NCI-H2081 (cell line): ENCODE data around the gene FOXC2.
A peak's percentile ranks its signal among the peaks of the same experiment; 100 is the strongest.

Experiments
- DNase-seq, 2 experiments: peaks; one replicate each; lab custom pipeline; 2025; lab: John Stamatoyannopoulos, UW

The FOXC2 gene

DNA sequence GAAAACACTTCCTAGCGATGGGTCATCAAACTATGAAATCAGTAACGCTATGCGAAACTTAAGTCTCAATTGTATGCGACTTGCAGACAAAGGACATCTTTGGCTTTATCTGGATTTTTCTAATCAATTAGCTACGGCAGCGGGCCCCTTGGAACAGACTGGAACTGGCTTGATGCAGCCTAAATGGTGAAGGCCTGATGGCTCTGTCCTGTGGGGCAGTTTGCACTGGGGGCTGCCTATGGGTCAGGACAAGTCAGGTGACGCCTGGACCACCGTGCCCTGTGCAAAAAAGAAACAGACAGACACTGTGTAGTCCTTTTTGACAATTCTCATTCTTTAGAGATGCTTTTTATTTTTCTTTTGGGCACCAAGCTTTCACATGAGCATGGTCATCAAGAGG, 33.6 kb upstream of the FOXC2 start:
- DNase-seq: no peak

GRCh38 chr16:86533767-86534351, 32.8 kb upstream of the FOXC2 start:
- DNase-seq: no peak

DNA sequence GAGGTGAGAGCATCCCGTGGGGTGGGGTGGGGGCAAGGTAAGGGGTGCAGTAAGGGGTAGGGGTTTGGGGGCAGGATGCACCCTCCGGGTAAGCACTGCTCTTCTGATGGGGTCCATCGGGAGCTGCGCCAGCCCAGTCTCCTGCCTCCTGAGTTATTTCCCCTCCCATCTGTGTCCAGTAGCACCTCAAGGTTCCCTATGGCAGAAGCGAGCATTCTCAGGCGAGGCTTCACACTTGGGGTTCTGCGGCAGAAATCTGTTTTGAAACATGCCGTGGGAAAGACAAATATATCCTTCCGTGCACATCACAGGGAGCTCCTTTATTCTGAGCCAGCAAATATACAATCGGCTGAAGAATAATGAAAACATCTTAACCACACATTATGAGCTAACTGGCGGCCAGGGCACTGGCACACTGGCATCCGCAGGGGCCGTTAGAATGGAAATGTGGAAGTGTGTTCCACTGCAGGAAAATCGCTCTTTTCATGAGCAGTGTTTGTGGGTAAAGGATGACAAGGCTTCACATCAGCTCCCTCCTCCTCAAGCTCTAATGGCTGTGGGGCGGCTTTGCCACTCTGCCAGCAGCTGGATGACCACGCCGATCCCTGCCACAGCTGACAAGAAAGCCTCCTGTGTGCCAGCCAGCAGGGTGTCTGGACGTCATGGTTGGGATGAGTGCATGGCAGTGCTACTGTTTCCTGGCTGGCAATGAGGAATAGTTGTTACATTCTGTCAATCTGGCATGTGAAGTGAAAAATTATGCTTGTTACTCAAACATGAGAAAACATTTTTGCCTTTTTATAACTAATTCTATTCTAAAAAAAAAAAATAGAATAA, 31.6 kb upstream of the FOXC2 start:
- peak in 1 of 2 experiments; percentile 4 for DNase-seq

- DNase-seq: no peak
Measured at GRCh38 chr16:86536621-86537020, 30.0 kb upstream of the FOXC2 start.

DNA sequence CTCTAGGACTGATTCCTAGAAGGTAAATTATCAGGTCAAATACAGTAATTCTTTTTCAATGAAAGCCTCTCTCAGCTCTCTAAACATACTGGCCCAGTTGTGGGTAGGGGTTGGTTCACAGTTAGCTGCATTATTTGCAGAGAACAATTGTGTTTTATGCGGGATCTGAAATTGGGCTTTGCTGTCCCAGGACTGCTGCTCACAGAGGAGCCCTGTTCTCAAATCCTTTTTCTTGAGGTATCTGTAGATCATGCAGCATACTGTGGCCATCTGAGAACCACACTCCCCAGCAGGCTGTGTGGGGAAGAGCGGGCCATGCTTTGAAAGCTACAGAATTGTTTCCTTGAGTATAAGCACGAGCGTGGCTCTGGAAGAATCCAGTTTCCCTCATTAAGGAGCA, 29.1 kb upstream of the FOXC2 start:
- no peak for DNase-seq

DNA sequence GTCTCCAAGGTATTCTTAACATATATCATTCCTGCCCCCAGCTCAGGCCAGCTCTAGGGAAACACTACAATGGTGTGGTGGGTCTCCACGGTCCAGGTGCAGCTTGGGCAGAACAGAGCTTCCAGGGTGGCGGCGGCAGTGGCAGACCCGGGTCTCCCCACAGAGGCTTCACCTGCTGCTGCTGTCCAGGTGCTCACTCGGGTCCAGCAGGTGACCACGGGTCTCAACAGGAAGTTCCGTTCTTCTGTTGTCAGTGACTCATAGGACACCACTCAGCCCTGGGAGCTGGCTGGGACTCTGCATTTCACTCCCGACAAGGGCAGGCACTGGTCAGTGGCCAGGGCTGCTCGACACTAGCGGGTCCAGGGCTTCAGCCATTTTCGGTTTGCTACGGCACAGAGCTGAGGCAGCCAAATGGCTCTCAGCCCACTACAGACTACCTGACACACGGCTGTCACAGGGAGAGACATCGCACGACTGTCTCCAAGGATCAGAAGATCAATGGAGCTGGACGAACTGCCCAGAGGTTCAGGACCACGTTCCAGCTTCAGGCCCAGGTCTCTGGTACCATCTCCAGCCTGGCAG, 28.3 kb upstream of the FOXC2 start:
- DNase-seq: no peak

GRCh38 chr16:86540894-86541293, 25.7 kb upstream of the FOXC2 start:
- no peak for DNase-seq

DNA sequence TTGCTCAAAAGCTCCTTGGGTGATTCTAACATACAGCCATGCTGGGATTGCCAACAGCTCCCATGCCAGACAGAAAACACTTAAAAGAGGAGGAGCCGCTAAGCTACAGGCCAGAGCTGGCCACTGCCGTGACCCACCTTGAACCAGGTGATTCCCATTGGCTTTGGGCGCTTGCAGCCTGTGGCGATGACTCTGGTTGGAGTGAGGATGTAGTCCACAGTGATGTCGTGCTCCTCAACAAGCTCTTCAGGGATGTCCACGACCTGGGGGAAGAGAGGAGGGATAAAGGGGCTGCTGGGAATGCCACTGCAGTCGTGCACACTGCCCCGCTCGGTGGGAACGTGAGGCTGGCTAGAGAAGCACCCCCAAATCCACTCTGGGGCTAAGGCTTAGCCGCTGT, 25.1 kb upstream of the FOXC2 start:
- DNase-seq: no peak

- no peak for DNase-seq
Measured at GRCh38 chr16:86542756-86543750, 23.6 kb upstream of the FOXC2 start.

DNA sequence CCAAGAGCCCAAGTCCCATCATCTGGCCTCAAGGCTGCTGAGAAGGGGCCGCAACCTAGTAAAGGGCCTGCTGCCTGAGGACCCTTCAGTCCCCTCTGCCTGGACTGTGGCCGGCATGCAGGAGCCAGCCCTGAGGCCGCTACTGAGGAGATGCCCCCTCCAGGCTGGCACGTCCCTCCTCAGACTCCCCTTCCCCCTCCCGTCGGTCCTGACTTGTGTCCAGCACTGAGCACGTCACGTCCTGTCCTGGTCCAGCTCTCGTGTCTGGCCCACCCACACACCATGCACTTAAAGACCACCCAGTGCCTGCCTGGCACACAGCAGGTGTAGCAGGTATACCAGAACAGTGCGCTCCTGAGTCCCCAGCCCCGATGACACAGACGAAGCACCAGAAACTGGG, 21.1 kb upstream of the FOXC2 start:
- no peak for DNase-seq

DNA sequence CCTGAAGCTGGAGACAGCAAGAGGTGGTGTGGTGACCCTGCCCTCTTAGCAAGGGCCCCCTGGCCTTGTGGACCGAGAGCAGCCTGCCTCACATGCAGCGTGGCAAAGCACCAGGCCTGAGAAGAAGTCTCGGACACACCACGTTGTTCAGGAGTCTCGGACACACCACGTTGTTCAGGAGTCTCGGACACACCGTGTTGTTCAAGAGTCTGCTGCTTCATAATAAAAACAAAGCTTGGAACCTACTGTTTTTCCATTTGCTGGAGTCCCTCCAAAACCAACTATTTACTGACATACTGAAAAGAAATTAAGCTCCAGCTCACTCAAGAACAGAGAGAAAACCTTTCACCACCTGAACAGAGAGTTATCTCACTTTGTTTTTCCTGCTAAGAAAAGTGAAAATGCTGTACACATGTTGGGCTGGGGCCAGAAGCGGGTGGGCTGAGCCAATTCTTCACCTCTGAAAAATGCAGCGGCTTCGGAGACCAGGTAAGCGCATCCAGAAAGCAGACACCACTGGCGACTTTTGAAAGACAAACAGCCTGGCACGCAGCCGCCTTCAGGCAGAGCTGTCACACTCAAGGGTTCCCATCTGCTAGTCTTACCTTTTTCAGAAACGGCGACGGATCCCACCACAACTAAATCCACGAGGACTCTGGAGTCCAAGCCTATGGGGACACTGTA, 20.5 kb upstream of the FOXC2 start:
- DNase-seq: no peak

DNA sequence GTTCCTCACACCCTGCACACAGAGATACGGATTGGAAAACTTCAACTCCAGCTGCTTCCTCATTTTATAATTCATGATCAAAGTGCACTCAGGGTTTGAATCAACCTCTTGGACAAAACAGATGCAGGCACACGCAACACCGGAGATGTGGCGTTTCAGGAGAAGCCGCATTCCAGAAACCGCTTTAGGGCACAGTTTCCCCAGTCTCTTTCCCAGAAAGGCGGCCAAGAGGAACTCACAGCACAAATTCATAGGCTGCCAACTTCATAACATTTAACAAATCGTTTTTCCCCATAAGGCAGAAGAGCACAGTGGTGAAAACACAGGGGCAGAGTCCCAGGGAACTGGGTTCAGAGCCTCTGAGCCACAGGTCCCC, 20.0 kb upstream of the FOXC2 start:
- no peak for DNase-seq

GRCh38 chr16:86547286-86547685, 19.3 kb upstream of the FOXC2 start:
- no peak for DNase-seq

DNA sequence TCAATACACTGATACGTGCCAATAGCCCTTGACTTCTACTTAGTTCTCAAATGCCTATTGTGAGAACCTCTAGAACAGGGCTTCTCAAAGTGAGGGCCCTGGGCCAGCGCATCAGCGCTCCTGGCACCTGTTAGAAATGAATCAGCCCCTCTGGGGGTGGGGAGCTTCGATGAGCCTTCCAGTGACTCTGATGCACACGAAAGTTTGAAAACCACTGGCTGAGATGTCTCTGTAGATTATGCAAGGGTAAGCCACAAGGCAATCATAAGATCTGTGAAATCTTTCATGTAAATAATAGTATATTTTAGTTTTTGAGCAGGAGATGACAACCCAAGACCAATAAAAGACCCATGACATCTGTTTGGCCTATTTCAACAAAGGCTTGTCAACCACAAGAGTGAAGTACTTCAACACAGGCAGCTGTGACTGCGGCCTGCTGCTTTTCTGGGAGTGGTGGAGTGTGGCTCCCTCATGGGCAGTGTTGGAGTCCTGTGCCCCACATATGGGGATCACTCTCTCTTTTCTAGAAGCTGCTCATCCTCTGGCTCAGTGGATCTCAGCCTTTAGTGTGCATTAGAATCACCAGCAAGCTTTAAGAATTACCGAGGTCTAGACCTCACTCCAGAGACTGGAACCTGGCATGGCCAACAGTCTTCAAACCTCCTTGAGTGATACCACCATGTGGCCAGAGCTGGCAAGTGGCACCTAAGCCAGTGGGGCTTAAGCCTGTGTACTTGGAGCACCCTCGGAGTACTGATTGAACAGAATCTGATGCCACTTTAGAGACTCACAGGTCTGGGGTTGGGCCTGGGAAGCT, 17.3 kb upstream of the FOXC2 start:
- no peak for DNase-seq

DNA sequence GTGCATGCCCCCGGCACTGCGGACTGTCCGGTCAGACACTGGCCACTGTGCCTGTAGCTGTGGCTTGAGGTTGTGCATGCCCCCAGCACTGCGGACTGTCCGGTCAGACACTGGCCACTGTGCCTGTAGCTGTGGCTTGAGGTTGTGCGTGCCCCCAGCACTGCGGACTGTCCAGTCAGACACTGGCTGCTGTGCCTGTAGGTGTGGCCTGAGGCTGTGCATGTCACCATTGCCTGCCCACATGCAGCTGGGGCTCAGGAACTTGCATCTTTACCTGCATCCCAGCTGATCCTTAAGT, 16.8 kb upstream of the FOXC2 start:
- no peak for DNase-seq

- DNase-seq: no peak
Measured at GRCh38 chr16:86550281-86550680, 16.3 kb upstream of the FOXC2 start.

DNA sequence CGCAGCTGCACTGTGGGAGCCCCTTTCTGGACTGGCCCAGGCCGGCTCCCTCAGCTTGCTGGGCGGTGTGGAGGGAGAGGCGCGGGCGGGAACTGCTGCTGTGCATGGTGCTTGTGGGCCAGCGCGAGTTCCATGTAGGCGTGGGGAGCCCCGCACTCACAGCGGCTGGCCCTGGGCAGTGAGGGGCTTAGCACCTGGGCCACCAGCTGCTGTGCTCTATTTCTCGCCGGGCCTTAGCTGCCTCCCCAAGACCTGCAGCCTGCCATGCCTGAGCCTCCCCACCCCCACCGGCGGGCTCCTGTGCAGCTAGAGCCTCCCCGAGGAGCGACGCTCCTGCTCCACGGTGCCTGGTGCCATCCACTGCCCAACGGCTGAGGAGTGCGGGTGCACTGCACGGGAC, 13.3 kb upstream of the FOXC2 start:
- DNase-seq: no peak

DNA sequence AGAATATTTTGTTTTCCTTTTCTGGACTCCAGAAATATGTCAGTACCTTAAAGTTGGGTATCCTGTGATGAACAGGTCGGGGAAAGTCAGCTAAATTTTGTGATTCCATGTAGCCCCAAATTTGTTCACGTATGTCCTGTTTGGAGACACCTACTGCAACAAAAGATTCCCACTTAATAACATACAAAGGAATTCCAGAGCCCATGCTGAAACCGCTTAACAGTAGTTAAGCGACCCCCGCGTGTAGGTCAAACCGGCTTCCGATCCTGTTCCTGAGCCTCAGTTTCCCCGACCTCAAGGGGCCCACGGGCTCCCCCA, 12.1 kb upstream of the FOXC2 start:
- DNase-seq: no peak

- DNase-seq: peak; percentile 80 to 81
Measured at GRCh38 chr16:86554917-86555703, 11.5 kb upstream of the FOXC2 start, which contains the start of gene MTHFSD. Gene MTHFSD, minus strand, starts transcription at chr16:86555235. Its CDS starts 51 bp downstream, at chr16:86555184.

- DNase-seq: no peak
Measured at GRCh38 chr16:86555704-86556075, 10.9 kb upstream of the FOXC2 start.
